H1 (cell line): ENCODE results near the gene KCNA2. TPM values are rescaled to one million over a fixed set of nuclear protein-coding genes. Genes with fewer than 3 reads are reported as not detected.

Experiments used
- CTCF ChIA-PET: fragments of 300-600 bp; sonication (Branson Sonifier 250); formaldehyde crosslinking; loops from one replicate; lab custom pipeline; 2021; ENCODE audit not compliant: partially characterized antibody; lab: Charles Lee
- POLR2A ChIA-PET: fragments of 300-600 bp; sonication (Branson Sonifier 250); formaldehyde crosslinking; loops from one replicate; lab custom pipeline; 2021; ENCODE audit warnings: inconsistent platforms; ENCODE audit not compliant: partially characterized antibody; lab: Charles Lee
- DNase-seq, 2 experiments: peaks; one replicate each; pipeline versions ENCODE4 v3.0.0 to v3.0.0-alpha.2; 2010 to 2022; ENCODE audit warnings: low spot score in 2 of 2, low read depth in 1 of 2, mixed read lengths in 1 of 2
- FAIRE-seq: peaks from 2 replicates; lab custom pipeline; 2011; peaks lifted over from hg19 to GRCh38; lab: Jason Lieb, UNC
- H2AFZ ChIP-seq: 2 replicates; pipeline ENCODE4 v1.8.1; 2012; ENCODE audit warnings: low read length, inconsistent platforms
- H2AK5ac ChIP-seq: 2 replicates; pipeline ENCODE4 v1.6.1; 2013; ENCODE audit warnings: low read depth, low read length
- H2BK120ac ChIP-seq: replicated peaks from 2 replicates; pipeline ENCODE3; 2013; ENCODE audit warnings: low read depth, low read length, inconsistent platforms
- H2BK12ac ChIP-seq: 2 replicates; pipeline ENCODE4 v1.6.1; 2013; ENCODE audit warnings: low read depth, low read length
- H2BK15ac ChIP-seq: 2 replicates; pipeline ENCODE4 v1.6.1; 2013; ENCODE audit warnings: low read length
- H2BK20ac ChIP-seq: 2 replicates; pipeline ENCODE4 v1.6.1; 2013; ENCODE audit warnings: low read length
- H2BK5ac ChIP-seq: 2 replicates; pipeline ENCODE4 v1.6.1; 2013; ENCODE audit warnings: low read depth, low read length
- H3K14ac ChIP-seq: 2 replicates; pipeline ENCODE4 v1.6.1; 2013; ENCODE audit warnings: inconsistent platforms; ENCODE audit not compliant: insufficient read length
- H3K18ac ChIP-seq: 2 replicates; pipeline ENCODE4 v1.6.1; 2013; ENCODE audit warnings: low read length; ENCODE audit errors: extremely low read depth
- H3K23ac ChIP-seq: 2 replicates; pipeline ENCODE4 v1.6.1; 2013; ENCODE audit warnings: inconsistent platforms; ENCODE audit not compliant: insufficient read length
- H3K23me2 ChIP-seq: 2 replicates; pipeline ENCODE4 v1.6.1; 2013; ENCODE audit warnings: low read depth, low read length
- H3K27ac ChIP-seq: 2 replicates; pipeline ENCODE4 v1.6.1; 2011; ENCODE audit warnings: low read depth, low read length, inconsistent platforms
- H3K27me3 ChIP-seq, 4 experiments: replicated peaks in 1 of 4; 1 replicate in 1 of 4; 2 replicates in 3 of 4; pipeline versions ENCODE4 v1.6.1 to v1.8.1; 2011 to 2013; ENCODE audit warnings: low read length in 3 of 4, mild to moderate bottlenecking in 3 of 4, inconsistent platforms in 2 of 4, mixed read lengths in 2 of 4, moderate library complexity in 1 of 4; ENCODE audit not compliant: control insufficient read depth in 3 of 4, insufficient read depth in 3 of 4; ENCODE audit errors: extremely low read depth in 1 of 4
- H3K36me3 ChIP-seq, 4 experiments: 2 replicates each; pipeline versions ENCODE4 v1.6.1 to v1.8.1; 2011 to 2013; ENCODE audit warnings: mild to moderate bottlenecking in 4 of 4, low read length in 3 of 4, moderate library complexity in 2 of 4, control low read depth in 1 of 4, inconsistent platforms in 1 of 4; ENCODE audit not compliant: insufficient read depth in 4 of 4, control insufficient read depth in 2 of 4
- H3K4ac ChIP-seq: replicated peaks from 2 replicates; pipeline ENCODE3; 2013; ENCODE audit warnings: low read length, low read depth, mixed read lengths, inconsistent platforms; ENCODE audit not compliant: insufficient read length
- H3K4me1 ChIP-seq, 4 experiments: replicated peaks in 1 of 4; 1 replicate in 1 of 4; 2 replicates in 3 of 4; pipeline versions ENCODE4 v1.6.1 to v1.8.1; 2011 to 2013; ENCODE audit warnings: low read length in 3 of 4, inconsistent platforms in 2 of 4, mixed read lengths in 1 of 4; ENCODE audit not compliant: insufficient read depth in 4 of 4, control insufficient read depth in 3 of 4
- H3K4me2 ChIP-seq, 2 experiments: 2 replicates each; pipeline versions ENCODE4 v1.6.1 to v1.8.1; 2011 to 2013; ENCODE audit warnings: low read depth in 2 of 2, low read length in 2 of 2, control low read depth in 1 of 2, inconsistent platforms in 1 of 2, mild to moderate bottlenecking in 1 of 2; ENCODE audit not compliant: insufficient read depth in 1 of 2
- H3K4me3 ChIP-seq, 4 experiments: fragments of 200-600, 300-600 bp in 1 of 4; sonication (generic), shearing (Covaris generic), sonication (Bioruptor Twin) in 1 of 4; 2 replicates each; pipeline versions ENCODE4 v1.5.1 to v1.8.1; 2011 to 2016; ENCODE audit warnings: low read length in 4 of 4, low read depth in 3 of 4, control low read depth in 2 of 4, inconsistent platforms in 2 of 4, mild to moderate bottlenecking in 2 of 4, mixed read lengths in 1 of 4, moderate library complexity in 1 of 4; ENCODE audit not compliant: insufficient read depth in 2 of 4; ENCODE audit errors: extremely low read depth in 1 of 4
- H3K56ac ChIP-seq: replicated peaks from 2 replicates; pipeline ENCODE3; 2013; ENCODE audit warnings: low read depth, mild to moderate bottlenecking, mixed read lengths, low read length, inconsistent platforms; ENCODE audit not compliant: insufficient read length
- H3K79me1 ChIP-seq: 2 replicates; pipeline ENCODE4 v1.6.1; 2013; ENCODE audit warnings: low read depth, low read length, control low read depth
- H3K79me2 ChIP-seq, 2 experiments: 2 replicates each; pipeline versions ENCODE4 v1.6.1 to v1.8.1; 2012 to 2013; ENCODE audit warnings: low read length in 2 of 2, mild to moderate bottlenecking in 2 of 2, inconsistent platforms in 1 of 2; ENCODE audit not compliant: insufficient read depth in 2 of 2, control insufficient read depth in 1 of 2
- H3K9ac ChIP-seq, 4 experiments: replicated peaks in 1 of 4; 1 replicate in 1 of 4; 2 replicates in 3 of 4; pipeline versions ENCODE4 v1.6.1 to v1.8.1; 2011 to 2013; ENCODE audit warnings: low read depth in 3 of 4, low read length in 3 of 4, control low read depth in 2 of 4, mild to moderate bottlenecking in 2 of 4, moderate library complexity in 2 of 4, inconsistent platforms in 1 of 4; ENCODE audit errors: extremely low read depth in 1 of 4
- H3K9me3 ChIP-seq, 2 experiments: 2 replicates each; pipeline versions ENCODE4 v1.6.1 to v1.8.1; 2012 to 2013; ENCODE audit warnings: mild to moderate bottlenecking in 2 of 2, moderate library complexity in 2 of 2, control low read depth in 1 of 2, inconsistent platforms in 1 of 2, low read depth in 1 of 2, low read length in 1 of 2, mixed read lengths in 1 of 2; ENCODE audit not compliant: insufficient read depth in 2 of 2
- H4K20me1 ChIP-seq, 2 experiments: replicated peaks in 1 of 2; 2 replicates each; pipeline versions ENCODE3 to v1.8.1; 2011 to 2013; ENCODE audit warnings: inconsistent platforms in 2 of 2, low read length in 2 of 2, mild to moderate bottlenecking in 1 of 2; ENCODE audit not compliant: insufficient read depth in 2 of 2, control insufficient read depth in 1 of 2
- H4K5ac ChIP-seq: 2 replicates; pipeline ENCODE4 v1.6.1; 2013; ENCODE audit warnings: low read length, low read depth, mixed read lengths, inconsistent platforms; ENCODE audit not compliant: insufficient read length
- H4K8ac ChIP-seq: 2 replicates; pipeline ENCODE4 v1.8.0; 2013; ENCODE audit warnings: mild to moderate bottlenecking, moderate library complexity, low read length, inconsistent platforms; ENCODE audit not compliant: insufficient read depth; ENCODE audit errors: extremely low read depth
- H4K91ac ChIP-seq: replicated peaks from 2 replicates; pipeline ENCODE3; 2013; ENCODE audit warnings: low read length, mixed read lengths, inconsistent platforms; ENCODE audit not compliant: insufficient read length
- CTCF ChIP-seq, 3 experiments: IDR thresholded peaks; 1 replicate in 2 of 3; 2 replicates in 1 of 3; pipeline versions ENCODE4 v1.5.1 to v1.6.1; 2011; ENCODE audit warnings: low read length in 3 of 3, mild to moderate bottlenecking in 3 of 3, inconsistent platforms in 2 of 3, low read depth in 1 of 3, moderate library complexity in 1 of 3; ENCODE audit not compliant: insufficient read depth in 1 of 3; ENCODE audit errors: control extremely low read depth in 1 of 3
- EP300 ChIP-seq, 2 experiments: IDR thresholded peaks; 1 replicate in 1 of 2; 2 replicates in 1 of 2; pipeline ENCODE4 v1.6.1; 2011 to 2012; ENCODE audit warnings: low read depth in 2 of 2, low read length in 2 of 2, mild to moderate bottlenecking in 2 of 2, borderline replicate concordance in 1 of 2, inconsistent platforms in 1 of 2, moderate library complexity in 1 of 2
- EZH2 ChIP-seq: fragments of 200-600 bp; sonication (generic); IDR thresholded peaks from 2 replicates; pipeline ENCODE4 v1.7.1; 2012; ENCODE audit warnings: low read depth, mild to moderate bottlenecking, moderate library complexity, low read length, inconsistent platforms; ENCODE audit not compliant: severe bottlenecking
- KDM1A ChIP-seq: fragments of 200-600, 300-600 bp; sonication (generic); IDR thresholded peaks from 2 replicates; pipeline ENCODE4 v1.7.1; 2016; ENCODE audit warnings: mild to moderate bottlenecking, low read length, borderline replicate concordance
- RAD21 ChIP-seq, 2 experiments: IDR thresholded peaks in 1 of 2; conservative IDR thresholded peaks in 1 of 2; 2 replicates each; pipeline ENCODE4 v1.6.1; 2011; ENCODE audit warnings: low read depth in 2 of 2, low read length in 2 of 2, improper control_type of control experiment in 1 of 2, inconsistent platforms in 1 of 2, mild to moderate bottlenecking in 1 of 2, moderate library complexity in 1 of 2
- RXRA ChIP-seq: IDR thresholded peaks from 2 replicates; pipeline ENCODE4 v1.6.1; 2011; ENCODE audit warnings: low read depth, mild to moderate bottlenecking, low read length, moderate library complexity; ENCODE audit not compliant: insufficient read depth
- SP2 ChIP-seq: IDR thresholded peaks from 2 replicates; pipeline ENCODE4 v1.6.1; 2012; ENCODE audit warnings: mild to moderate bottlenecking, low read length, inconsistent platforms
- SP4 ChIP-seq: IDR thresholded peaks from 2 replicates; pipeline ENCODE4 v1.6.1; 2012; ENCODE audit warnings: low read length, inconsistent platforms
- SRF ChIP-seq: IDR thresholded peaks from 2 replicates; pipeline ENCODE4 v1.6.1; 2011; ENCODE audit warnings: mild to moderate bottlenecking, low read depth, low read length, moderate library complexity
- TEAD4 ChIP-seq: IDR thresholded peaks from 2 replicates; pipeline ENCODE4 v1.6.1; 2012; ENCODE audit warnings: low read depth, low read length, inconsistent platforms, mixed read lengths
- WGBS, 2 experiments: shearing (Covaris generic) in 1 of 2; methylation state at CpG; one replicate each; pipeline versions ENCODE4 v1.1.6 to v1.1.7; 2013 to 2015; ENCODE audit warnings: low lambda C conversion rate in 2 of 2, mixed read lengths in 2 of 2, inconsistent platforms in 1 of 2, low coverage in 1 of 2, missing lambda C conversion rate in 1 of 2; ENCODE audit not compliant: insufficient replicate concordance in 2 of 2, insufficient coverage in 1 of 2, insufficient read length in 1 of 2; ENCODE audit errors: extremely low coverage in 1 of 2, missing lambda C conversion rate in 1 of 2; 5-methylcytosine and 5-hydroxymethylcytosine counted together
- polyA plus RNA-seq, 7 experiments: library from polyadenylated mRNA; depleted of rRNA in 3 of 7; stranded (reverse) in 5 of 7; unstranded in 2 of 7; fragments of >200 nt in 5 of 7; fragments of 200-250 nt in 2 of 7; gene quantifications; 1 replicate in 5 of 7; 2 replicates in 1 of 7; 4 replicates in 1 of 7; pipeline versions ENCODE4 v1.2.1 to v1.2.3, GENCODE V29; 2011 to 2013; ENCODE audit warnings: missing spikeins in 2 of 7, mixed read lengths in 2 of 7
- total RNA-seq: library from RNA; stranded (reverse); fragmentation: NEBNext Ultra II Directional; extraction: Animal tissue kit (Norgen Biotek cat#: 25700); gene quantifications from 2 replicates; pipeline ENCODE4 v1.2.1, GENCODE V29; 2021

The KCNA2 gene
- total and polyA plus RNA-seq, 2 of the 8 experiments (the other 6 are each of a cell fraction or from before 2014, with no cell fraction given) = 0.26 to 0.78 TPM

- Histone ChIP-seq H3K9ac (no peak overlapping the region), H2BK120ac (no peak overlapping the region), H3K18ac (no peak overlapping the region), H3K14ac (no peak overlapping the region), H4K5ac (no peak overlapping the region), H3K4me1 (peaks cover 0 to 2% (median 0%) of the 10 kb centered on the region in 4 experiments; a peak in 4 of 7 replicates), H3K23me2 (0 out of 2 replicates have a peak, but pooled peaks cover 2% of the 10 kb centered on the region), H3K9me3 (no peaks in the 10 kb centered on the region), H3K4me3 (no peak overlapping the region), H2AFZ (no peak overlapping the region), H4K91ac (no peak overlapping the region), H3K27ac (no peak overlapping the region), H4K20me1 (no peaks in the 10 kb centered on the region), H4K8ac (no peak overlapping the region), H2BK15ac (no peak overlapping the region), H3K79me1 (no peaks in the 10 kb centered on the region), H2BK5ac (no peak overlapping the region; the same call in 1 of the 2 replicates), H3K23ac (no peak overlapping the region), H2BK12ac (no peak overlapping the region), H3K56ac (no peak overlapping the region), H3K27me3 (peaks cover 0 to 18% (median 10%) of the 10 kb centered on the region in 4 experiments; a peak in 4 of 7 replicates), H3K79me2 (no peaks in the 10 kb centered on the region), H3K36me3 (no peaks in the 10 kb centered on the region), H3K4me2 (no peak overlapping the region), H2AK5ac (no peak overlapping the region), H2BK20ac (no peak overlapping the region), H3K4ac (no peak overlapping the region)
- ChIA-PET CTCF (interaction anchor here (0.6 to 10.5 kb wide), 23 partner anchors 9 to 416 kb away, joined by 3 to 189 read pairs (median 4); no protein-coding TSS in a partner anchor), POLR2A (no interaction called here)
- FAIRE-seq (no peak), DNase-seq (no peak)
- no peak for TF ChIP-seq EZH2
- TF ChIP-seq EP300 (IDR thresholded peaks at IDR 0.05; ENCODE audit: borderline replicate concordance in 1 of 2, low read depth in 2 of 2, low read length in 2 of 2) = no peak
- TF ChIP-seq SP4 = no peak
- no peak for TF ChIP-seq RXRA
- no peak for TF ChIP-seq TEAD4
- no peak for TF ChIP-seq RAD21 (IDR thresholded peaks at IDR 0.05 in 1 of 2, conservative IDR thresholded peaks at IDR 0.05 in 1 of 2; ENCODE audit: low read depth in 2 of 2, low read length in 2 of 2)
- TF ChIP-seq SP2 = no peak
- no peak for TF ChIP-seq SRF
- no peak for TF ChIP-seq CTCF (IDR thresholded peaks at IDR 0.05; ENCODE audit: control extremely low read depth in 1 of 3, insufficient read depth in 1 of 3, low read depth in 1 of 3, low read length in 3 of 3)
- no peak for TF ChIP-seq KDM1A
- WGBS, 2 experiments = 92% methylated on average over 3 of the region's 3 CpGs; no CpG with 5 or more reads in 1 of the 2 experiments
These were observed 10.4 kb upstream of the KCNA2 start for GRCh38 chr1:110616587-110616986.
